Breast epithelium (tissue), 4 donors: Measurements from ENCODE around the gene KLHL29. TPM values are rescaled to one million over a fixed set of nuclear protein-coding genes. Genes with fewer than 3 reads are reported as not detected.

Experiments used
- DNase-seq, 2 donors: peaks; one replicate each; pipeline ENCODE4 v3.0.0-alpha.2; 2019; ENCODE audit warnings: low spot score in 2 of 2
- H3K27ac ChIP-seq, 2 donors: fragments of 200-600 bp; sonication (generic) in 1 of 2; one replicate each; pipeline ENCODE4 v1.5.1; 2016 to 2019; ENCODE audit warnings: mild to moderate bottlenecking in 1 of 2
- H3K27me3 ChIP-seq, 2 donors: fragments of 200-600 bp; sonication (generic) in 1 of 2; one replicate each; pipeline versions ENCODE4 v1.5.1 to v1.6.0; 2017 to 2019; ENCODE audit warnings: control low read depth in 1 of 2, mild to moderate bottlenecking in 1 of 2
- H3K36me3 ChIP-seq: fragments of 200-600 bp; one replicate; pipeline ENCODE4 v1.5.1; 2019
- H3K4me1 ChIP-seq, 2 donors: fragments of 200-600 bp; sonication (generic); one replicate each; pipeline ENCODE4 v1.5.1; 2016 to 2019; ENCODE audit warnings: control low read depth in 1 of 2
- H3K4me3 ChIP-seq, 3 donors: fragments of 200-600 bp; sonication (generic); 1 replicate in 2 of 3; 2 replicates in 1 of 3; pipeline ENCODE4 v1.5.1; 2016 to 2019; ENCODE audit warnings: mild to moderate bottlenecking in 3 of 3, moderate library complexity in 2 of 3
- H3K9me3 ChIP-seq, 2 donors: fragments of 200-600 bp; sonication (generic) in 1 of 2; one replicate each; pipeline ENCODE4 v1.5.1; 2016 to 2019; ENCODE audit warnings: control low read depth in 1 of 2
- POLR2A ChIP-seq: fragments of 450-650 bp; IDR thresholded peaks from one replicate; pipeline ENCODE4 v1.6.1; 2016; ENCODE audit warnings: antibody characterized with exemption, mild to moderate bottlenecking, moderate library complexity
- POLR2AphosphoS5 ChIP-seq, 3 donors: sonication (generic); formaldehyde crosslinking; IDR thresholded peaks; one replicate each; pipeline ENCODE4 v1.6.1; 2017; ENCODE audit warnings: antibody characterized with exemption in 3 of 3
- intact Hi-C: fragments of 100-400 bp; cut with DNase I; formaldehyde crosslinking; loops from one replicate; pipeline ENCODE4 v1.15.1; 2023; ENCODE audit warnings: low total_unique reads
- total RNA-seq, 3 donors: library from RNA; depleted of rRNA; stranded (reverse); fragments of >200 nt; gene quantifications; one replicate each; pipeline ENCODE4 v1.1.0, GENCODE V29; 2016
- TF ChIP-seq, protein P1 (sequence below), 3 donors: fragments of 450-650 bp; IDR thresholded peaks; one replicate each; pipeline ENCODE4 v1.5.1; 2016 to 2017; ENCODE audit warnings: antibody characterized with exemption in 3 of 3, mild to moderate bottlenecking in 3 of 3, moderate library complexity in 3 of 3

Gene KLHL29
- total RNA-seq, 3 donors from 2014 or later = 4.5 to 20.9 (median 14.7) TPM

- DNase-seq = no peak
- Histone ChIP-seq H3K4me3 (no peak overlapping the region), H3K36me3 (no peaks in the 10 kb centered on the region), H3K4me1 (no peaks in the 10 kb centered on the region), H3K27ac (no peak overlapping the region), H3K9me3 (no peaks in the 10 kb centered on the region), H3K27me3 (no peaks in the 10 kb centered on the region)
- no peak for TF ChIP-seq POLR2A
- TF ChIP-seq, protein P1, sequence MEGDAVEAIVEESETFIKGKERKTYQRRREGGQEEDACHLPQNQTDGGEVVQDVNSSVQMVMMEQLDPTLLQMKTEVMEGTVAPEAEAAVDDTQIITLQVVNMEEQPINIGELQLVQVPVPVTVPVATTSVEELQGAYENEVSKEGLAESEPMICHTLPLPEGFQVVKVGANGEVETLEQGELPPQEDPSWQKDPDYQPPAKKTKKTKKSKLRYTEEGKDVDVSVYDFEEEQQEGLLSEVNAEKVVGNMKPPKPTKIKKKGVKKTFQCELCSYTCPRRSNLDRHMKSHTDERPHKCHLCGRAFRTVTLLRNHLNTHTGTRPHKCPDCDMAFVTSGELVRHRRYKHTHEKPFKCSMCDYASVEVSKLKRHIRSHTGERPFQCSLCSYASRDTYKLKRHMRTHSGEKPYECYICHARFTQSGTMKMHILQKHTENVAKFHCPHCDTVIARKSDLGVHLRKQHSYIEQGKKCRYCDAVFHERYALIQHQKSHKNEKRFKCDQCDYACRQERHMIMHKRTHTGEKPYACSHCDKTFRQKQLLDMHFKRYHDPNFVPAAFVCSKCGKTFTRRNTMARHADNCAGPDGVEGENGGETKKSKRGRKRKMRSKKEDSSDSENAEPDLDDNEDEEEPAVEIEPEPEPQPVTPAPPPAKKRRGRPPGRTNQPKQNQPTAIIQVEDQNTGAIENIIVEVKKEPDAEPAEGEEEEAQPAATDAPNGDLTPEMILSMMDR (IDR thresholded peaks at IDR 0.05) = no peak
- no peak for TF ChIP-seq POLR2AphosphoS5 (IDR thresholded peaks at IDR 0.05)
- intact Hi-C loops = no loop called here
Observed at GRCh38 chr2:23360571-23361125, 24.3 kb upstream of the KLHL29 start.

DNA sequence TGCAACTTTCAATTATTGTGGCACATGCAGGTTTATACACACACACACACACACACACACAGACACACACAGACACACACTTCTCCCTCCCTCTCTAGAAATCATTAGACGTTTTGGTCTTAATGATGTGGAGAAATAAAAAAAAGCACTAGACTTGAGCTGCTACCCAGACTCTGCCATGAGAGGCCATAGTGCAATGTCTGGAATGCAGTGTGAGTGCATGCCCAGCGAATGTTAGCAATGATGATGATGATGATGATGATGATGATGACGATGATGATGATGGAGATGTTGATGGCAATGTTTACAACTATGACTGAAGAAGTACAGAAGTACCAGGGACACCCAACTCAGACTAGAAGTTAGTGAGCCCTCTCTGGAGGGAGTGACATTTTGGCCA lies 23.8 kb upstream of the KLHL29 start:
- no peaks in the 10 kb centered on the region for H3K27me3 ChIP-seq
- no peak for TF ChIP-seq POLR2AphosphoS5 (IDR thresholded peaks at IDR 0.05)
- no peak for TF ChIP-seq POLR2A
- TF ChIP-seq, protein P1 (IDR thresholded peaks at IDR 0.05) = no peak
- DNase-seq = no peak
- intact Hi-C loops = no loop called here
- H3K9me3 ChIP-seq = no peaks in the 10 kb centered on the region
- H3K36me3 ChIP-seq = no peaks in the 10 kb centered on the region
- H3K4me1 ChIP-seq = no peaks in the 10 kb centered on the region
- H3K27ac ChIP-seq = no peak overlapping the region
- H3K4me3 ChIP-seq = no peak overlapping the region

- intact Hi-C loops = no loop called here
- Histone ChIP-seq H3K27ac (no peak overlapping the region), H3K4me1 (no peaks in the 10 kb centered on the region), H3K36me3 (no peaks in the 10 kb centered on the region), H3K4me3 (no peak overlapping the region), H3K9me3 (no peaks in the 10 kb centered on the region), H3K27me3 (no peaks in the 10 kb centered on the region)
- TF ChIP-seq POLR2A = no peak
- TF ChIP-seq POLR2AphosphoS5 (IDR thresholded peaks at IDR 0.05) = no peak
- DNase-seq = no peak
Observed at GRCh38 chr2:23363268-23363667, 21.7 kb upstream of the KLHL29 start.

GRCh38 chr2:23363831-23364230 lies 21.1 kb upstream of the KLHL29 start:
- Histone ChIP-seq H3K4me1 (no peaks in the 10 kb centered on the region), H3K9me3 (no peaks in the 10 kb centered on the region), H3K27me3 (no peaks in the 10 kb centered on the region), H3K36me3 (no peaks in the 10 kb centered on the region), H3K27ac (no peak overlapping the region), H3K4me3 (no peak overlapping the region)
- TF ChIP-seq, protein P1 (IDR thresholded peaks at IDR 0.05) = no peak
- TF ChIP-seq POLR2A (no peak), POLR2AphosphoS5 (IDR thresholded peaks at IDR 0.05) (no peak)
- intact Hi-C loops = no loop called here
- DNase-seq = no peak

GRCh38 chr2:23366720-23367119 lies 18.3 kb upstream of the KLHL29 start:
- intact Hi-C loops = no loop called here
- Histone ChIP-seq H3K36me3 (no peaks in the 10 kb centered on the region), H3K27me3 (no peaks in the 10 kb centered on the region), H3K27ac (no peak overlapping the region), H3K9me3 (no peaks in the 10 kb centered on the region), H3K4me1 (no peaks in the 10 kb centered on the region), H3K4me3 (no peak overlapping the region)
- no peak for DNase-seq
- TF ChIP-seq POLR2A (no peak), POLR2AphosphoS5 (IDR thresholded peaks at IDR 0.05) (no peak)
- TF ChIP-seq, protein P1 (IDR thresholded peaks at IDR 0.05) = no peak

DNA sequence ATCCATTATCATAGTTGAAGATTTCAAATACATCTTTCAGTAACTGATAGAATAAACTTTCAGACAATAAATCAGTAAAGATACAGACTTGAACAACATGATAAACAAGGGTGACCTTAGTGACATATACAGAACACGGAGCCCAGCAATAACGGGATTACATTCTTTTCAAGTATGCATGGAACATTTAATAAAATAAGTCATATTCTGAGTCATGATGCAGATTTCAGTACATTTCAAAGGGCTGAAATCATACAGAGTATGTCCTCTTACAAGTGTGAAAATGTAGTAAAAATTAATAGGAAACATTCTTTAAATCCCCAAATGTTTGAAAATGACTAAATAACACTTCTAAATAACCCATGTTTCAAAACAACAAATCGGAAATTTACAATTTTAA lies 17.2 kb upstream of the KLHL29 start:
- H3K27ac ChIP-seq = no peak overlapping the region
- H3K9me3 ChIP-seq = no peaks in the 10 kb centered on the region
- DNase-seq = no peak
- no peak overlapping the region for H3K4me3 ChIP-seq
- no peaks in the 10 kb centered on the region for H3K36me3 ChIP-seq
- H3K27me3 ChIP-seq = no peaks in the 10 kb centered on the region
- TF ChIP-seq POLR2AphosphoS5 (IDR thresholded peaks at IDR 0.05) (no peak), POLR2A (no peak)
- intact Hi-C loops = no loop called here
- no peaks in the 10 kb centered on the region for H3K4me1 ChIP-seq
